Measurements from ENCODE around the gene TAF11. TPM values are rescaled to one million over a fixed set of nuclear protein-coding genes. Genes with fewer than 3 reads are reported as not detected.

Gene TAF11
- total RNA-seq, 1 donor from 2014 or later = 48.6 TPM

- H3K27ac Mint-ChIP-seq (ENCODE audit: unreplicated experiment) = no peak overlapping the region
- no peaks in the 10 kb centered on the region for H3K27me3 Mint-ChIP-seq (ENCODE audit: low read depth)
- H3K4me1 Mint-ChIP-seq = peaks cover 5% of the 10 kb centered on the region
- no peak for DNase-seq (ENCODE audit: low read depth, low spot score)
- no peak for TF ChIP-seq CTCF (conservative IDR thresholded peaks at IDR 0.05)
- no peaks in the 10 kb centered on the region for H3K9me3 Mint-ChIP-seq
- H3K4me3 Mint-ChIP-seq = no peak overlapping the region
- H3K36me3 Mint-ChIP-seq (ENCODE audit: low read depth) = no peaks in the 10 kb centered on the region
Measured at GRCh38 chr6:34920097-34920496, 32.3 kb upstream of the TAF11 start.

- Mint-ChIP-seq H3K4me3 (no peak overlapping the region), H3K27me3 (ENCODE audit: low read depth) (no peaks in the 10 kb centered on the region), H3K27ac (ENCODE audit: unreplicated experiment) (no peak overlapping the region), H3K36me3 (ENCODE audit: low read depth) (no peaks in the 10 kb centered on the region), H3K4me1 (peaks cover 5% of the 10 kb centered on the region), H3K9me3 (no peaks in the 10 kb centered on the region)
- no peak for DNase-seq (ENCODE audit: low read depth, low spot score)
- no peak for TF ChIP-seq CTCF (conservative IDR thresholded peaks at IDR 0.05)
Measured at GRCh38 chr6:34919651-34920050, 31.8 kb upstream of the TAF11 start.

DNA sequence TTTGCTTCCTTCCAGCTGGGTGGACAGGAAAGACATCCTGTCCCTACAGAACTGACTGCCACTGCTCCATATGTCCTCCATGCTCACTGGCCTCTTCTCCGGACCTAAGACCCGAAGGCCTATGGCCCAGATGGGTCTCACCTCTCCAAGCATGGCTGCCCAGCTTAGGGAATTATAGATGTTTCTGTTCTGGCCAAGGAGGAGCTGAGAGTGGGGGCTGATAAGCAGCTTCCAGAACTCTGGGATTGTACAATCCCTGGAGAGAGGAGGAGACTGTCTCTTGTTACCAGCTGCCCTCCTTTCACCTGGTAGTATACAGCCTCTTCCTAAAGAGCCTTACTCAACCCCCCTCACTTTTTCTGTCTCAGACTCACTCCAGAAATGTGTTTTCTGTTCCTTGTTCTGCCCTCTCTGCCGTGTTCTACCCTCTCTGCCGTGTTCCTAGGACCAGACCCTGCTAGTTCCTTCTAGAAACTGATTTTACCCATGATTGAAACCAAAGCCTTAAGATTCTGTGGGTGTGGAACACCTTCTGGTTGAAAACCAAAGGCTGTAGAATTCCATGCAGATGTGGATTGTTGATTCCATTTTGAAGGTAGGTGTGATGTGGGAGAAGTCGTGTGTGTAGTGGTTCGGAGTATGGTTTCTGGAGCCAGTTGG lies 29.9 kb upstream of the TAF11 start:
- TF ChIP-seq CTCF (conservative IDR thresholded peaks at IDR 0.05) = no peak
- no peaks in the 10 kb centered on the region for H3K36me3 Mint-ChIP-seq (ENCODE audit: low read depth)
- no peaks in the 10 kb centered on the region for H3K9me3 Mint-ChIP-seq
- no peak overlapping the region for H3K27ac Mint-ChIP-seq (ENCODE audit: unreplicated experiment)
- no peaks in the 10 kb centered on the region for H3K4me1 Mint-ChIP-seq
- DNase-seq (ENCODE audit: low read depth, low spot score) = no peak
- H3K27me3 Mint-ChIP-seq (ENCODE audit: low read depth) = no peaks in the 10 kb centered on the region
- H3K4me3 Mint-ChIP-seq = no peak overlapping the region

GRCh38 chr6:34916348-34916967 lies 28.6 kb upstream of the TAF11 start:
- Mint-ChIP-seq H3K9me3 (no peaks in the 10 kb centered on the region), H3K27me3 (ENCODE audit: low read depth) (no peaks in the 10 kb centered on the region), H3K4me1 (no peaks in the 10 kb centered on the region), H3K27ac (ENCODE audit: unreplicated experiment) (no peak overlapping the region), H3K4me3 (no peak overlapping the region), H3K36me3 (ENCODE audit: low read depth) (no peaks in the 10 kb centered on the region)
- DNase-seq (ENCODE audit: low read depth, low spot score) = no peak
- TF ChIP-seq CTCF (conservative IDR thresholded peaks at IDR 0.05) = no peak

GRCh38 chr6:34914358-34914757 lies 26.5 kb upstream of the TAF11 start:
- H3K27me3 Mint-ChIP-seq (ENCODE audit: low read depth) = no peaks in the 10 kb centered on the region

More at GRCh38 chr6:34914358-34914757, 26.5 kb upstream of the TAF11 start:
- DNase-seq (ENCODE audit: low read depth, low spot score) = no peak
- no peak for TF ChIP-seq CTCF (conservative IDR thresholded peaks at IDR 0.05)
- Mint-ChIP-seq H3K27ac (ENCODE audit: unreplicated experiment) (no peak overlapping the region), H3K4me3 (no peak overlapping the region), H3K4me1 (peaks cover 4% of the 10 kb centered on the region), H3K9me3 (no peaks in the 10 kb centered on the region), H3K36me3 (ENCODE audit: low read depth) (no peaks in the 10 kb centered on the region)
